Esophagus muscularis mucosa (tissue), 4 donors: ENCODE measurements around the gene TMEFF2. TPM values are rescaled to one million over a fixed set of nuclear protein-coding genes. Genes with fewer than 3 reads are reported as not detected.
A peak's percentile ranks its signal among the peaks of the same experiment; 100 is the strongest.

ENCODE experiments used
- DNase-seq: peaks from one replicate; pipeline ENCODE4 v3.0.0-alpha.2; 2017; ENCODE audit errors: extremely low spot score
- H3K27ac ChIP-seq, 4 donors: fragments of 200-600 bp; sonication (generic); replicated peaks in 1 of 4; 1 replicate in 3 of 4; 2 replicates in 1 of 4; pipeline ENCODE4 v1.5.1; 2016 to 2019; ENCODE audit warnings: mild to moderate bottlenecking in 1 of 4
- H3K27me3 ChIP-seq, 4 donors: fragments of 200-600 bp; sonication (generic); one replicate each; pipeline versions ENCODE4 v1.5.1 to v1.6.0; 2016 to 2019
- H3K36me3 ChIP-seq, 4 donors: fragments of 200-600 bp; sonication (generic); one replicate each; pipeline ENCODE4 v1.5.1; 2016 to 2019
- H3K4me1 ChIP-seq, 4 donors: fragments of 200-600 bp; sonication (generic); one replicate each; pipeline ENCODE4 v1.5.1; 2016 to 2019
- H3K4me3 ChIP-seq, 4 donors: fragments of 200-600 bp; sonication (generic); 1 replicate in 2 of 4; 2 replicates in 2 of 4; pipeline ENCODE4 v1.5.1; 2016 to 2019; ENCODE audit warnings: mild to moderate bottlenecking in 4 of 4, moderate library complexity in 1 of 4
- H3K9me3 ChIP-seq, 4 donors: fragments of 200-600 bp; sonication (generic); 1 replicate in 3 of 4; 2 replicates in 1 of 4; pipeline ENCODE4 v1.5.1; 2016 to 2019
- CTCF ChIP-seq, 3 experiments: fragments of 200-600 bp in 2 of 3; fragments of 450-650 bp in 1 of 3; sonication (generic) in 2 of 3; IDR thresholded peaks; one replicate each; pipeline ENCODE4 v1.5.1; 2017 to 2019; ENCODE audit warnings: antibody characterized with exemption in 3 of 3, mild to moderate bottlenecking in 2 of 3, moderate library complexity in 1 of 3
- EP300 ChIP-seq: sonication (generic); formaldehyde crosslinking; IDR thresholded peaks from one replicate; pipeline ENCODE4 v1.6.1; 2017; ENCODE audit warnings: antibody characterized with exemption
- POLR2A ChIP-seq: fragments of 450-650 bp; IDR thresholded peaks from one replicate; pipeline ENCODE4 v1.6.1; 2017; ENCODE audit warnings: antibody characterized with exemption, moderate library complexity, mild to moderate bottlenecking, low read depth
- POLR2AphosphoS5 ChIP-seq, 2 donors: sonication (generic); formaldehyde crosslinking; IDR thresholded peaks; one replicate each; pipeline ENCODE4 v1.6.1; 2017; ENCODE audit warnings: antibody characterized with exemption in 2 of 2
- WGBS: methylation state at CpG from one replicate; pipeline ENCODE4 v1.1.5; 2018; 5-methylcytosine and 5-hydroxymethylcytosine counted together
- intact Hi-C: fragments of 100-400 bp; cut with DNase I; formaldehyde crosslinking; loops from one replicate; pipeline ENCODE4 v1.15.1; 2023
- total RNA-seq, 4 donors: library from RNA; depleted of rRNA; stranded (reverse); fragments of >200 nt; gene quantifications; one replicate each; pipeline versions ENCODE4 v1.1.0 to v1.2.1, GENCODE V29; 2016

Gene TMEFF2
- total RNA-seq, 4 donors from 2014 or later = 0.42 to 1.7 (median 0.55) TPM

- TF ChIP-seq EP300 (no peak), POLR2A (no peak), POLR2AphosphoS5 (IDR thresholded peaks at IDR 0.05) (no peak), CTCF (IDR thresholded peaks at IDR 0.05) (no peak)
These were observed 242.0 kb downstream of the TMEFF2 start for GRCh38 chr2:191952515-191953270.

GRCh38 chr2:191951832-191952231 lies 242.9 kb downstream of the TMEFF2 start:
- no peak for DNase-seq
- Histone ChIP-seq H3K4me1 (peaks cover 0 to 15% (median 10%) of the 10 kb centered on the region in 4 donors), H3K4me3 (no peak overlapping the region), H3K9me3 (no peaks in the 10 kb centered on the region), H3K27ac (peak overlapping the region in 2 of 4 donors; percentile 19 to 40), H3K27me3 (no peaks in the 10 kb centered on the region), H3K36me3 (no peaks in the 10 kb centered on the region)
- intact Hi-C loops = no loop called here
- no peak for TF ChIP-seq POLR2AphosphoS5 (IDR thresholded peaks at IDR 0.05)
- TF ChIP-seq POLR2A = no peak
- TF ChIP-seq EP300 = no peak
- no peak for TF ChIP-seq CTCF (IDR thresholded peaks at IDR 0.05)
- 97% methylated on average over 1 of the region's 1 CpG for WGBS

More at GRCh38 chr2:191952515-191953270, 242.0 kb downstream of the TMEFF2 start:
- no peaks in the 10 kb centered on the region for H3K27me3 ChIP-seq
- no peak overlapping the region for H3K27ac ChIP-seq
- no peak overlapping the region for H3K4me3 ChIP-seq
- DNase-seq = no peak
- H3K9me3 ChIP-seq = no peaks in the 10 kb centered on the region
- intact Hi-C loops = no loop called here
- peaks cover 0 to 14% (median 10%) of the 10 kb centered on the region in 4 donors for H3K4me1 ChIP-seq
- WGBS = 85% methylated on average over 8 of the region's 8 CpGs
- no peaks in the 10 kb centered on the region for H3K36me3 ChIP-seq

GRCh38 chr2:191951376-191951775 lies 243.4 kb downstream of the TMEFF2 start:
- WGBS = 81% methylated on average over 1 of the region's 1 CpG
- TF ChIP-seq POLR2A (no peak), CTCF (IDR thresholded peaks at IDR 0.05) (no peak), EP300 (no peak), POLR2AphosphoS5 (IDR thresholded peaks at IDR 0.05) (no peak)
- Histone ChIP-seq H3K27me3 (no peaks in the 10 kb centered on the region), H3K4me1 (peaks cover 0 to 19% (median 12%) of the 10 kb centered on the region in 4 donors), H3K9me3 (no peaks in the 10 kb centered on the region), H3K27ac (peak overlapping the region in 2 of 4 donors; percentile 19 to 40), H3K4me3 (no peak overlapping the region), H3K36me3 (no peaks in the 10 kb centered on the region)
- DNase-seq = no peak
- intact Hi-C loops = no loop called here

- no peak overlapping the region for H3K27ac ChIP-seq
- H3K9me3 ChIP-seq = no peaks in the 10 kb centered on the region
- no peaks in the 10 kb centered on the region for H3K36me3 ChIP-seq
- intact Hi-C loops = no loop called here
- H3K27me3 ChIP-seq = no peaks in the 10 kb centered on the region
- TF ChIP-seq CTCF (IDR thresholded peaks at IDR 0.05) (no peak), POLR2AphosphoS5 (IDR thresholded peaks at IDR 0.05) (no peak), EP300 (no peak), POLR2A (no peak)
- H3K4me1 ChIP-seq = peaks cover 0 to 19% (median 15%) of the 10 kb centered on the region in 4 donors
- no peak overlapping the region for H3K4me3 ChIP-seq
- no peak for DNase-seq
- WGBS = 76% methylated on average over 3 of the region's 3 CpGs
These were observed 244.4 kb downstream of the TMEFF2 start for GRCh38 chr2:191950132-191950874.
